Brain microvascular endothelial cell (primary cell): ENCODE data around the gene PTPRR.

ENCODE experiments used
- DNase-seq: peaks from one replicate; pipeline ENCODE4 v3.0.0-alpha.2; 2020
- H3K27ac ChIP-seq: fragments of 250-450 bp; sonication (Bioruptor Pico); 2 replicates; pipeline ENCODE4 v1.5.1; 2020; ENCODE audit warnings: mild to moderate bottlenecking, moderate library complexity
- H3K27me3 ChIP-seq: fragments of 250-450 bp; sonication (Bioruptor Pico); replicated peaks from 2 replicates; pipeline ENCODE4 v1.5.1; 2020; ENCODE audit warnings: mild to moderate bottlenecking
- H3K36me3 ChIP-seq: fragments of 250-450 bp; sonication (Bioruptor Pico); replicated peaks from 2 replicates; pipeline ENCODE4 v1.5.1; 2020; ENCODE audit warnings: mild to moderate bottlenecking
- H3K4me3 ChIP-seq: 2 replicates; pipeline ENCODE4 v1.5.1; 2011; ENCODE audit warnings: low read depth, mild to moderate bottlenecking, control low read depth, low read length, moderate library complexity
- in situ Hi-C: cut with HindIII; loops from 2 replicates; pipeline ENCODE4 v1.10.0; 2017; ENCODE audit warnings: low sequenced_read_pairs, low pct_ligation_motif_present
- TF ChIP-seq, protein P1 (sequence below): IDR thresholded peaks from 2 replicates; pipeline ENCODE4 v1.5.1; 2011; ENCODE audit warnings: low read depth, mild to moderate bottlenecking, moderate library complexity, low read length, control low read depth, inconsistent platforms; ENCODE audit errors: missing control alignments

Gene PTPRR

GRCh38 chr12:70747445-70748260, 172.9 kb downstream of the PTPRR start:
- DNase-seq, result no peak
- Histone ChIP-seq H3K27ac (no peak overlapping the region), H3K27me3 (no peaks in the 10 kb centered on the region), H3K36me3 (no peaks in the 10 kb centered on the region), H3K4me3 (no peak overlapping the region)
- in situ Hi-C loops, result no loop called here
- TF ChIP-seq, protein P1, sequence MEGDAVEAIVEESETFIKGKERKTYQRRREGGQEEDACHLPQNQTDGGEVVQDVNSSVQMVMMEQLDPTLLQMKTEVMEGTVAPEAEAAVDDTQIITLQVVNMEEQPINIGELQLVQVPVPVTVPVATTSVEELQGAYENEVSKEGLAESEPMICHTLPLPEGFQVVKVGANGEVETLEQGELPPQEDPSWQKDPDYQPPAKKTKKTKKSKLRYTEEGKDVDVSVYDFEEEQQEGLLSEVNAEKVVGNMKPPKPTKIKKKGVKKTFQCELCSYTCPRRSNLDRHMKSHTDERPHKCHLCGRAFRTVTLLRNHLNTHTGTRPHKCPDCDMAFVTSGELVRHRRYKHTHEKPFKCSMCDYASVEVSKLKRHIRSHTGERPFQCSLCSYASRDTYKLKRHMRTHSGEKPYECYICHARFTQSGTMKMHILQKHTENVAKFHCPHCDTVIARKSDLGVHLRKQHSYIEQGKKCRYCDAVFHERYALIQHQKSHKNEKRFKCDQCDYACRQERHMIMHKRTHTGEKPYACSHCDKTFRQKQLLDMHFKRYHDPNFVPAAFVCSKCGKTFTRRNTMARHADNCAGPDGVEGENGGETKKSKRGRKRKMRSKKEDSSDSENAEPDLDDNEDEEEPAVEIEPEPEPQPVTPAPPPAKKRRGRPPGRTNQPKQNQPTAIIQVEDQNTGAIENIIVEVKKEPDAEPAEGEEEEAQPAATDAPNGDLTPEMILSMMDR, result no peak

GRCh38 chr12:70745048-70745447, 175.5 kb downstream of the PTPRR start:
- no peak for DNase-seq
- TF ChIP-seq, protein P1, result no peak

GRCh38 chr12:70744178-70744577, 176.4 kb downstream of the PTPRR start:
- DNase-seq, result no peak
- Histone ChIP-seq H3K4me3 (no peak overlapping the region), H3K27ac (no peak overlapping the region), H3K36me3 (no peaks in the 10 kb centered on the region), H3K27me3 (no peaks in the 10 kb centered on the region)
- TF ChIP-seq, protein P1, result no peak
- in situ Hi-C loops, result no loop called here

More at GRCh38 chr12:70745048-70745447, 175.5 kb downstream of the PTPRR start:
- no peak overlapping the region for H3K27ac ChIP-seq
- no peaks in the 10 kb centered on the region for H3K36me3 ChIP-seq
- in situ Hi-C loops, result no loop called here
- no peaks in the 10 kb centered on the region for H3K27me3 ChIP-seq
- no peak overlapping the region for H3K4me3 ChIP-seq

GRCh38 chr12:70741256-70741655, 179.3 kb downstream of the PTPRR start:
- no peaks in the 10 kb centered on the region for H3K27me3 ChIP-seq
- in situ Hi-C loops, result no loop called here
- no peak for DNase-seq
- no peaks in the 10 kb centered on the region for H3K36me3 ChIP-seq
- no peak overlapping the region for H3K4me3 ChIP-seq
- H3K27ac ChIP-seq, result no peak overlapping the region
- TF ChIP-seq, protein P1, result no peak

DNA sequence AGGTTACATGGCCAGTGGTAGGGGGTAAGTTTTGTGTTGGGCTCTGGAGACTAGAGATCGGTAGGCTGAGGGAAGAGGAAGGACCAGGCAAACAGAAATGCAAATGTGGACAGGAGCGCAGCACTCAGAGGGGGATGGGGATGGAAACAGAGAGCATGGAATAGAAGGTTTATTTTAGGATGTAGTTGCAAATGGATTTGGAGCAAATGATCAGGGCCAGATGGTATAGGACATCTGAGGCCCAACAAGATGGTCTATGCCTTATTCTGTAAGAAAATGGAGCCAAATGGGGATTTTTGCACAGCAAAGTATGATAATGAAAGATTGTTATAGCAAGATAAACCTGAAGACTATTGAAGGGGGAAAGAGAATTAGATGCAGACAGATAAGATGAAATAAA, 180.8 kb downstream of the PTPRR start:
- no peaks in the 10 kb centered on the region for H3K36me3 ChIP-seq
- no peak overlapping the region for H3K27ac ChIP-seq
- no peak for DNase-seq
- in situ Hi-C loops, result no loop called here
- no peaks in the 10 kb centered on the region for H3K27me3 ChIP-seq
- H3K4me3 ChIP-seq, result no peak overlapping the region
- TF ChIP-seq, protein P1, result no peak
